B cell (primary cell): ENCODE data around the gene SCUBE1. TPM values are rescaled to one million over a fixed set of nuclear protein-coding genes. Genes with fewer than 3 reads are reported as not detected.

Experiments
- ATAC-seq: fragments of 200-7000 bp; cut with Tn5 transposase; one replicate; pipeline ENCODE4 v1.10.0; 2021; ENCODE audit warnings: low read depth, mild to moderate bottlenecking, moderate number of reproducible peaks, moderate library complexity
- CTCF ChIA-PET: fragments of 350-600 bp; sonication (Branson Sonifier 250); formaldehyde crosslinking; loops from one replicate; lab custom pipeline; 2021; ENCODE audit warnings: antibody characterized with exemption, inconsistent platforms; lab: Charles Lee
- POLR2A ChIA-PET: fragments of 350-600 bp; sonication (Branson Sonifier 250); formaldehyde crosslinking; loops from one replicate; lab custom pipeline; 2021; ENCODE audit warnings: antibody characterized with exemption; lab: Charles Lee
- DNase-seq: peaks from one replicate; pipeline ENCODE4 v3.0.0; 2013
- H2AFZ ChIP-seq: 2 replicates; pipeline ENCODE4 v1.6.1; 2012; ENCODE audit warnings: mild to moderate bottlenecking, low read depth, low read length; ENCODE audit not compliant: insufficient read depth, poor library complexity, severe bottlenecking
- H3K27ac ChIP-seq, 2 donors: 1 replicate in 1 of 2; 2 replicates in 1 of 2; pipeline ENCODE4 v1.5.1; 2012 to 2013; ENCODE audit warnings: low read length in 2 of 2, mild to moderate bottlenecking in 2 of 2, moderate library complexity in 1 of 2
- H3K27me3 ChIP-seq, 4 experiments: fragments of 200-600 bp in 1 of 4; sonication (generic) in 1 of 4; replicated peaks in 1 of 4; 1 replicate in 2 of 4; 2 replicates in 2 of 4; pipeline versions ENCODE4 v1.6.1 to v1.7.0; 2013 to 2016; ENCODE audit warnings: low read length in 3 of 4, mild to moderate bottlenecking in 2 of 4, mixed read lengths in 1 of 4, moderate library complexity in 1 of 4; ENCODE audit not compliant: insufficient read depth in 4 of 4, control insufficient read depth in 3 of 4; ENCODE audit errors: control extremely low read depth in 1 of 4
- H3K36me3 ChIP-seq, 2 experiments: replicated peaks in 1 of 2; 1 replicate in 1 of 2; 2 replicates in 1 of 2; pipeline versions ENCODE4 v1.6.1 to v1.7.1; 2013; ENCODE audit warnings: low read length in 1 of 2; ENCODE audit not compliant: insufficient read depth in 2 of 2, control insufficient read depth in 1 of 2; ENCODE audit errors: control extremely low read depth in 1 of 2, extremely low read depth in 1 of 2
- H3K4me1 ChIP-seq, 2 donors: fragments of 200-600 bp in 1 of 2; sonication (generic) in 1 of 2; 1 replicate in 1 of 2; 2 replicates in 1 of 2; pipeline versions ENCODE4 v1.5.1 to v1.6.1; 2013 to 2017; ENCODE audit warnings: low read length in 2 of 2; ENCODE audit not compliant: control insufficient read depth in 2 of 2, insufficient read depth in 2 of 2
- H3K4me2 ChIP-seq: replicated peaks from 2 replicates; pipeline ENCODE3; 2012; ENCODE audit warnings: mild to moderate bottlenecking, low read depth, low read length; ENCODE audit not compliant: poor library complexity, severe bottlenecking
- H3K4me3 ChIP-seq, 5 experiments: fragments of 200-600 bp in 1 of 5; sonication (generic) in 1 of 5; 1 replicate in 3 of 5; 2 replicates in 2 of 5; pipeline versions ENCODE4 v1.5.1 to v1.7.0; 2011 to 2016; ENCODE audit warnings: low read length in 4 of 5, mild to moderate bottlenecking in 4 of 5, low read depth in 2 of 5, control low read depth in 1 of 5, moderate library complexity in 1 of 5; ENCODE audit not compliant: insufficient read depth in 1 of 5; ENCODE audit errors: control extremely low read depth in 1 of 5, extremely low read depth in 1 of 5
- H3K79me2 ChIP-seq: fragments of 200-600 bp; sonication (generic); one replicate; pipeline ENCODE4 v1.6.0; 2016; ENCODE audit warnings: low read length; ENCODE audit not compliant: control insufficient read depth, insufficient read depth
- H3K9ac ChIP-seq: fragments of 200-600 bp; sonication (generic); 2 replicates; pipeline ENCODE4 v1.6.1; 2017; ENCODE audit warnings: mild to moderate bottlenecking, low read length, moderate library complexity
- H3K9me3 ChIP-seq, 3 donors: one replicate each; pipeline versions ENCODE4 v1.6.1 to v1.7.1; 2013; ENCODE audit warnings: low read length in 2 of 3; ENCODE audit not compliant: control insufficient read depth in 2 of 3, insufficient read depth in 1 of 3; ENCODE audit errors: control extremely low read depth in 1 of 3
- H4K20me1 ChIP-seq: 2 replicates; pipeline ENCODE4 v1.6.0; 2012; ENCODE audit warnings: mild to moderate bottlenecking, low read length; ENCODE audit not compliant: insufficient read depth, control insufficient read depth, poor library complexity, severe bottlenecking
- H3K27ac Mint-ChIP-seq: one replicate; pipeline ENCODE4 v1.8.0; 2021; ENCODE audit warnings: mixed read lengths
- H3K27me3 Mint-ChIP-seq: one replicate; pipeline ENCODE4 v1.8.0; 2021; ENCODE audit warnings: mixed read lengths
- H3K4me1 Mint-ChIP-seq: one replicate; pipeline ENCODE4 v1.8.0; 2021; ENCODE audit warnings: mixed read lengths
- H3K4me3 Mint-ChIP-seq: one replicate; pipeline ENCODE4 v1.8.0; 2021; ENCODE audit warnings: mixed read lengths
- H3K9me3 Mint-ChIP-seq: one replicate; pipeline ENCODE4 v1.8.0; 2022; ENCODE audit warnings: mixed read lengths; ENCODE audit not compliant: insufficient read depth
- EZH2 ChIP-seq: IDR thresholded peaks from 2 replicates; pipeline ENCODE4 v1.6.1; 2012; ENCODE audit warnings: borderline replicate concordance, low read depth, mild to moderate bottlenecking, moderate library complexity, low read length; ENCODE audit not compliant: insufficient read depth, poor library complexity, severe bottlenecking
- WGBS: methylation state at CpG from one replicate; pipeline ENCODE4 v1.1.5; 2013; ENCODE audit warnings: missing lambda C conversion rate; ENCODE audit not compliant: insufficient coverage; 5-methylcytosine and 5-hydroxymethylcytosine counted together
- intact Hi-C: fragments of 100-400 bp; cut with micrococcal nuclease; formaldehyde crosslinking; loops from one replicate; pipeline ENCODE4 v1.10.0; 2022
- polyA plus RNA-seq: library from polyadenylated mRNA; depleted of rRNA; stranded (reverse); fragments of >200 nt; gene quantifications from 2 replicates; pipeline ENCODE4 v1.2.3, GENCODE V29; 2012
- total RNA-seq, 2 donors: library from RNA; stranded (reverse); fragments of 120-200 nt in 1 of 2; gene quantifications; 1 replicate in 1 of 2; 2 replicates in 1 of 2; pipeline versions ENCODE4 v1.2.3 to v1.2.4, GENCODE V29; 2013 to 2022
- TF ChIP-seq, protein P1 (sequence below): fragments of 200-600 bp; IDR thresholded peaks from one replicate; pipeline ENCODE4 v1.8.0; 2022; ENCODE audit warnings: antibody characterized with exemption, mild to moderate bottlenecking

SCUBE1 gene
- total and polyA plus RNA-seq, 2 donors (not counting 1 experiment from before 2014, with no cell fraction given), result not detected

DNA sequence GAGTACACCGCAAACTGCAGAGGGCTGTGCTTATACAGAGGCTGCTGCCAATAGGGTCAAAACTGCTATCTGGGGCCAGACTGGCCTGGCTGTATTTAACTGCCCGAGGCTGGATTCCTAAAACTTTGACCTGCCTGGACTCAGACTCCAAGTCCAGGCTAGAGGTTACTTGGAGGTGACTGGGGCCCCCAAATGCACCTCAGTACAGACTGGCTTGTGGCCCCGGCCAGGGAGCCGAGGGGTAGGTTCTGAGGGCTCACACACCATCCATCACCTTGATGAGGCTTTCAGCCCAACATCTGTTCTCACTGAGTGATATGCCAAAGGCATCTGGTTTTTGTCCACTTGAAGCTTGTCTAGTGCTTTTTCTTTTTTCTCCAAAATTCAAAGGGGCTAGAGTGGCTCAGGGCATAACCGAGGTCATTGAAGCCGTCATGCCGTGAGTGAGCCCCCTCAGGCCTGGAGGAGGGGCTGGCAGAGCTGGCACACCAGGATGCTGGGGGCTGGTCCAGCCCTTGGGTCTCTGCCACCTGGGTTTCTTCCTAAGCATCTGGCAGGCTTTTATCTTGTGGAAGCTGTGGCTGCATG lies 103.9 kb downstream of the SCUBE1 start:
- no peak for TF ChIP-seq EZH2
- TF ChIP-seq, protein P1, sequence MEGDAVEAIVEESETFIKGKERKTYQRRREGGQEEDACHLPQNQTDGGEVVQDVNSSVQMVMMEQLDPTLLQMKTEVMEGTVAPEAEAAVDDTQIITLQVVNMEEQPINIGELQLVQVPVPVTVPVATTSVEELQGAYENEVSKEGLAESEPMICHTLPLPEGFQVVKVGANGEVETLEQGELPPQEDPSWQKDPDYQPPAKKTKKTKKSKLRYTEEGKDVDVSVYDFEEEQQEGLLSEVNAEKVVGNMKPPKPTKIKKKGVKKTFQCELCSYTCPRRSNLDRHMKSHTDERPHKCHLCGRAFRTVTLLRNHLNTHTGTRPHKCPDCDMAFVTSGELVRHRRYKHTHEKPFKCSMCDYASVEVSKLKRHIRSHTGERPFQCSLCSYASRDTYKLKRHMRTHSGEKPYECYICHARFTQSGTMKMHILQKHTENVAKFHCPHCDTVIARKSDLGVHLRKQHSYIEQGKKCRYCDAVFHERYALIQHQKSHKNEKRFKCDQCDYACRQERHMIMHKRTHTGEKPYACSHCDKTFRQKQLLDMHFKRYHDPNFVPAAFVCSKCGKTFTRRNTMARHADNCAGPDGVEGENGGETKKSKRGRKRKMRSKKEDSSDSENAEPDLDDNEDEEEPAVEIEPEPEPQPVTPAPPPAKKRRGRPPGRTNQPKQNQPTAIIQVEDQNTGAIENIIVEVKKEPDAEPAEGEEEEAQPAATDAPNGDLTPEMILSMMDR, result no peak
- H3K4me2 ChIP-seq, result no peak overlapping the region
- H3K4me3 ChIP-seq, result no peak overlapping the region
- no peaks in the 10 kb centered on the region for H4K20me1 ChIP-seq
- H2AFZ ChIP-seq, result no peak overlapping the region
- ATAC-seq (no peak), DNase-seq (no peak)
- peaks cover 7% of the 10 kb centered on the region for H3K27me3 Mint-ChIP-seq
- H3K4me3 Mint-ChIP-seq, result no peak overlapping the region
- no peak overlapping the region for H3K9ac ChIP-seq
- no peak overlapping the region for H3K27ac ChIP-seq
- no peaks in the 10 kb centered on the region for H3K79me2 ChIP-seq
- H3K27ac Mint-ChIP-seq, result no peak overlapping the region
- H3K4me1 Mint-ChIP-seq, result no peaks in the 10 kb centered on the region
- H3K9me3 Mint-ChIP-seq, result no peaks in the 10 kb centered on the region
- ChIA-PET POLR2A (no interaction called here), CTCF (no interaction called here)
- intact Hi-C loops, result no loop called here
- H3K4me1 ChIP-seq, result no peaks in the 10 kb centered on the region
- H3K36me3 ChIP-seq, result no peaks in the 10 kb centered on the region
- no peaks in the 10 kb centered on the region for H3K9me3 ChIP-seq
- H3K27me3 ChIP-seq, result no peaks in the 10 kb centered on the region
- whole genome bisulfite sequencing, result 66% methylated on average over 7 of the region's 7 CpGs

DNA sequence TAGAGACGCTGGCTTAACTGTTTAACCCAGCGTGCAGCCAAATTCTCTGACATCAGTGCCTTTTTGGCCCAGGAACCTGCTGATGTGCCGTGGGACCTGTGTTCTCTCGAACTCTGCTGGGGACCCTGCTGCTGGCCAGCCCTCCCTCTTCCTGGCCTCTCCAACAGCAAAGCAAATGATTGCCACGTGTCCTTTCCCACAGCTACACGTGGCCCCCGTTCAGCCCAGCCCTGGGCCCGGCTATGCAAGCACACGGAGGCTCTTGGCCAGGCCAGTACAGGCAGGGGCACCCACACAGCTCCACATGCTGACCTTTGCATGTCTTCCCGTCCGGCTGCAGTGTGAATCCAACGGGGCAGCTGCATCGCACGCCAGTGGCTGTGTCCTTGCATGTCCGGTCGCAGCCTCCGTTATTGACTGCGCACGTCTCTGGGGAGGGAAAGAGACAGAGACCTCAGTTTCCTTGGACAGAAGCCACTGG lies 104.6 kb downstream of the SCUBE1 start:
- Histone ChIP-seq H3K9ac (no peak overlapping the region), H3K4me3 (no peak overlapping the region), H3K36me3 (no peaks in the 10 kb centered on the region), H3K4me1 (no peaks in the 10 kb centered on the region), H3K27ac (no peak overlapping the region), H3K79me2 (no peaks in the 10 kb centered on the region), H3K9me3 (no peaks in the 10 kb centered on the region), H3K4me2 (no peak overlapping the region), H2AFZ (no peak overlapping the region), H4K20me1 (no peaks in the 10 kb centered on the region), H3K27me3 (no peaks in the 10 kb centered on the region)
- H3K27me3 Mint-ChIP-seq, result peaks cover 7% of the 10 kb centered on the region
- no peaks in the 10 kb centered on the region for H3K9me3 Mint-ChIP-seq
- no peak overlapping the region for H3K27ac Mint-ChIP-seq
- DNase-seq (no peak), ATAC-seq (no peak)
- H3K4me3 Mint-ChIP-seq, result no peak overlapping the region
- CTCF ChIA-PET, result no interaction called here
- no peaks in the 10 kb centered on the region for H3K4me1 Mint-ChIP-seq
- POLR2A ChIA-PET, result no interaction called here
- intact Hi-C loops, result no loop called here
- WGBS, result 94% methylated on average over 18 of the region's 19 CpGs
- TF ChIP-seq EZH2, result no peak
- TF ChIP-seq, protein P1, result no peak
